Measurements from ENCODE around the gene PITPNB. TPM values are rescaled to one million over a fixed set of nuclear protein-coding genes. Genes with fewer than 3 reads are reported as not detected.

The PITPNB gene
- total RNA-seq, 2 donors from 2014 or later = 59.6 to 68.2 TPM

DNA sequence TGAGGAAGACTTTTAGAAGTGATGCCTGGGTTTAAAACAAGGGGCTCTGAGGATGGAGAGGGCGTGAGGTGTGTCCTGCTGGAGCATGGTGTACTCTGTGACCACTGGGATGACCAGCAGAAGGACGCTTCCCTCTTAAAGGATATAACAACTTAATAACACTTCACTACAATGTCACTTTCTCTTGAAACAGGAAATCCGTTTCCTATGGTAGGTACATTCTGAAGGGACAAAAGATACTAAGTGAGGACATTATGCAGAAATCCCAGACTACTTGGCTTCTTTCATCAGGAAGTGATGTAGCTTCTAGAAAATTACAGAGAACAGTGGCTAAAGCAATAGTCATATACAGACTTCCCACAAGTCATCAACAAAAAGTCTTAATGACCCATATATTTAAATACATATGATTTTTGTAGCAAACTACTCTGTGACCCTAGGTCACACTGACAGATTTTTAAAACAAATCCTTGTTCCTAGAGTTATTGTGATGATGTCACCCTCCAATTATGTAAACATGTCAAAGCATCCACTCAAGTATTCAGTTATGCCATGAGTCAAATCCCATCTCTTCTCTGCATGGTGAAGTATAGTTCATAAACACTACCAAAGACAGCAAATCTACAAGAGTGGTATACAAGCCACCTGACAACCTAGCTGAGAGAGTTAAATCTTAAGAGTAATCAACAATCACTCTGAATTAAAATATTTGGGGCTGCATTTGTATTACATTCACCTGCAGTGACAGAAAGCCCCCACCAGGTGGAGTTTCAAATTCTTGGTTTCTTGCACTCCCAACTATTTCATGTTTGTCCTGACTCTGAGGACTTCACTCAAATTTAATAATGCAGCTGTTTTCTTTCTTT lies 32.8 kb downstream of the PITPNB start:
- Histone ChIP-seq H3K36me3 (ENCODE audit: control insufficient read depth, insufficient read depth, low read length) (peaks cover 67% of the 10 kb centered on the region), H3K27ac (ENCODE audit: low read depth, low read length) (no peak overlapping the region), H3K4me3 (ENCODE audit: low read length) (no peak overlapping the region), H3K4me1 (ENCODE audit: control insufficient read depth, insufficient read depth, low read length) (peaks cover 15% of the 10 kb centered on the region), H3K9me3 (ENCODE audit: control insufficient read depth, low read length) (no peaks in the 10 kb centered on the region), H3K27me3 (ENCODE audit: control insufficient read depth, insufficient read depth, low read length, poor library complexity, severe bottlenecking) (no peaks in the 10 kb centered on the region), H3K9ac (ENCODE audit: extremely low read depth, low read length, poor library complexity, severe bottlenecking) (no peak overlapping the region)
- Mint-ChIP-seq H3K36me3 (ENCODE audit: low read depth) (peaks cover 40% of the 10 kb centered on the region), H3K27ac (peak overlapping the region; percentile 78), H3K9me3 (no peaks in the 10 kb centered on the region), H3K4me3 (no peak overlapping the region), H3K27me3 (ENCODE audit: insufficient read depth) (no peaks in the 10 kb centered on the region), H3K4me1 (peaks cover 36% of the 10 kb centered on the region)
- TF ChIP-seq, protein P1, sequence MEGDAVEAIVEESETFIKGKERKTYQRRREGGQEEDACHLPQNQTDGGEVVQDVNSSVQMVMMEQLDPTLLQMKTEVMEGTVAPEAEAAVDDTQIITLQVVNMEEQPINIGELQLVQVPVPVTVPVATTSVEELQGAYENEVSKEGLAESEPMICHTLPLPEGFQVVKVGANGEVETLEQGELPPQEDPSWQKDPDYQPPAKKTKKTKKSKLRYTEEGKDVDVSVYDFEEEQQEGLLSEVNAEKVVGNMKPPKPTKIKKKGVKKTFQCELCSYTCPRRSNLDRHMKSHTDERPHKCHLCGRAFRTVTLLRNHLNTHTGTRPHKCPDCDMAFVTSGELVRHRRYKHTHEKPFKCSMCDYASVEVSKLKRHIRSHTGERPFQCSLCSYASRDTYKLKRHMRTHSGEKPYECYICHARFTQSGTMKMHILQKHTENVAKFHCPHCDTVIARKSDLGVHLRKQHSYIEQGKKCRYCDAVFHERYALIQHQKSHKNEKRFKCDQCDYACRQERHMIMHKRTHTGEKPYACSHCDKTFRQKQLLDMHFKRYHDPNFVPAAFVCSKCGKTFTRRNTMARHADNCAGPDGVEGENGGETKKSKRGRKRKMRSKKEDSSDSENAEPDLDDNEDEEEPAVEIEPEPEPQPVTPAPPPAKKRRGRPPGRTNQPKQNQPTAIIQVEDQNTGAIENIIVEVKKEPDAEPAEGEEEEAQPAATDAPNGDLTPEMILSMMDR (conservative IDR thresholded peaks at IDR 0.05) = peak; percentile 90
- peak; percentile 65 for DNase-seq
- 88% methylated on average over 1 to 3 of the region's 3 CpGs for WGBS, 2 experiments (ENCODE audit: insufficient coverage in 1 of 2, insufficient read length in 1 of 2)

- Histone ChIP-seq H3K27ac (ENCODE audit: low read depth, low read length) (no peak overlapping the region), H3K36me3 (ENCODE audit: control insufficient read depth, insufficient read depth, low read length) (peaks cover 51% of the 10 kb centered on the region), H3K4me1 (ENCODE audit: control insufficient read depth, insufficient read depth, low read length) (peaks cover 15% of the 10 kb centered on the region), H3K9me3 (ENCODE audit: control insufficient read depth, low read length) (no peaks in the 10 kb centered on the region), H3K4me3 (ENCODE audit: low read length) (no peak overlapping the region), H3K9ac (ENCODE audit: extremely low read depth, low read length, poor library complexity, severe bottlenecking) (no peak overlapping the region), H3K27me3 (ENCODE audit: control insufficient read depth, insufficient read depth, low read length, poor library complexity, severe bottlenecking) (no peaks in the 10 kb centered on the region)
- TF ChIP-seq, protein P1 (conservative IDR thresholded peaks at IDR 0.05) = no peak
- WGBS, 2 experiments (ENCODE audit: insufficient coverage in 1 of 2, insufficient read length in 1 of 2) = 66 to 80% methylated on average over 5 of the region's 5 CpGs
- Mint-ChIP-seq H3K4me3 (no peak overlapping the region), H3K4me1 (peaks cover 51% of the 10 kb centered on the region), H3K9me3 (no peaks in the 10 kb centered on the region), H3K36me3 (ENCODE audit: low read depth) (peaks cover 21% of the 10 kb centered on the region), H3K27me3 (ENCODE audit: insufficient read depth) (no peaks in the 10 kb centered on the region), H3K27ac (no peak overlapping the region)
- DNase-seq = no peak
Observed at GRCh38 chr22:27883656-27884350, 35.3 kb downstream of the PITPNB start.

DNA sequence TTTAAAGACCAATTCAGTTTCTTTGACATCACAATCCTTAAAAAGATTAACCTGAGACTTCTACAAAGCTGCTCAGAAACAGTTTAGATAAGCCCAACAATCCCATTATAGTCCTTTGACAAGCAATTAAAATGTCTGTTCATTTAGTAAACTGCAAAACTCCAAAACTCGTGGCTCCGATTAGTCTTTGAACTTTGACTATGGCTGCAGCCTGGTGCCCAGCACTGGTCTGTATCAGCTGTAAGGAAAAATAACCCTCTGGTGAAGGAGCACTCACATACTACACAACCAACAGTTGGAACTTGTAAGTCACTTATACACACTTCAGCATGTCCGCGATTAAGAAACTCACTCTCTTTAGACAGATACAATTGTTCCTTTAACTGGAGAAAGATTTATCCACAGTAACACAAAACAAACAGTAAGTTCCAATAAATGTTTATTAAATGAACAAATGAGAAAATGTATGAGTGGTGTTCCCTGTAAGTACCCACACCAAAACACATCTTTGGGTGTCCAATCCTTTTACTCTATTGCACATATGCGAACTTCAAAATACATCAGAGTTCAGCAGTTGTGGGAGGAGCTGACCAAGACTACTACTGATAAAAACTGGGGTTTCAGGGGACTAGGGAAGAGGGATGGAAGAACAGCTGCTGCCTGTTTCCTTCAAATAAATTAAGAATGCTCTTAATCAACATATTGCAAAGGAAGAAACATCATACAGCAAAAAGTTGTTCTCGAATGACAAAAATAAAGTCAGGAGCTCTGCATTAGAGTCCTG lies 36.4 kb downstream of the PITPNB start:
- Mint-ChIP-seq H3K4me1 (peaks cover 59% of the 10 kb centered on the region), H3K4me3 (no peak overlapping the region), H3K27ac (peak overlapping the region; percentile 32), H3K36me3 (ENCODE audit: low read depth) (peaks cover 19% of the 10 kb centered on the region), H3K27me3 (ENCODE audit: insufficient read depth) (no peaks in the 10 kb centered on the region), H3K9me3 (no peaks in the 10 kb centered on the region)
- peaks cover 15% of the 10 kb centered on the region for H3K4me1 ChIP-seq (ENCODE audit: control insufficient read depth, insufficient read depth, low read length)
- H3K27ac ChIP-seq (ENCODE audit: low read depth, low read length) = no peak overlapping the region
- 89 to 94% methylated on average over 3 to 6 of the region's 6 CpGs for WGBS, 2 experiments (ENCODE audit: insufficient coverage in 1 of 2, insufficient read length in 1 of 2)
- DNase-seq = no peak
- TF ChIP-seq, protein P1 (conservative IDR thresholded peaks at IDR 0.05) = no peak
- H3K9me3 ChIP-seq (ENCODE audit: control insufficient read depth, low read length) = no peaks in the 10 kb centered on the region
- no peak overlapping the region for H3K4me3 ChIP-seq (ENCODE audit: low read length)
- H3K9ac ChIP-seq (ENCODE audit: extremely low read depth, low read length, poor library complexity, severe bottlenecking) = no peak overlapping the region
- no peaks in the 10 kb centered on the region for H3K27me3 ChIP-seq (ENCODE audit: control insufficient read depth, insufficient read depth, low read length, poor library complexity, severe bottlenecking)
- peaks cover 40% of the 10 kb centered on the region for H3K36me3 ChIP-seq (ENCODE audit: control insufficient read depth, insufficient read depth, low read length)
